Tibial artery (tissue), 4 donors: ENCODE data around the gene ZNF516.
A peak's percentile ranks its signal among the peaks of the same experiment; 100 is the strongest.

Experiments used
- DNase-seq, 2 donors: peaks; one replicate each; pipeline ENCODE4 v3.0.0-alpha.2; 2019
- H3K27ac ChIP-seq, 2 donors: fragments of 200-600 bp; sonication (generic) in 1 of 2; 1 replicate in 1 of 2; 2 replicates in 1 of 2; pipeline ENCODE4 v1.5.1; 2018 to 2019; ENCODE audit warnings: mild to moderate bottlenecking in 1 of 2
- H3K27me3 ChIP-seq, 2 donors: fragments of 200-600 bp; sonication (generic) in 1 of 2; one replicate each; pipeline versions ENCODE4 v1.5.1 to v1.6.0; 2016 to 2019
- H3K36me3 ChIP-seq, 3 donors: fragments of 200-600 bp; sonication (generic) in 2 of 3; one replicate each; pipeline ENCODE4 v1.5.1; 2016 to 2019; ENCODE audit warnings: mild to moderate bottlenecking in 2 of 3
- H3K4me1 ChIP-seq, 4 donors: fragments of 200-600 bp; sonication (generic) in 2 of 4; 1 replicate in 3 of 4; 2 replicates in 1 of 4; pipeline ENCODE4 v1.5.1; 2016 to 2019
- H3K4me3 ChIP-seq, 2 donors: fragments of 200-600 bp; sonication (generic) in 1 of 2; 1 replicate in 1 of 2; 2 replicates in 1 of 2; pipeline ENCODE4 v1.5.1; 2018 to 2019; ENCODE audit warnings: mild to moderate bottlenecking in 2 of 2
- H3K9me3 ChIP-seq, 3 donors: fragments of 200-600 bp; sonication (generic) in 1 of 3; one replicate each; pipeline ENCODE4 v1.5.1; 2016 to 2019
- intact Hi-C: fragments of 100-400 bp; cut with DNase I; formaldehyde crosslinking; loops from one replicate; pipeline ENCODE4 v1.15.0; 2023; ENCODE audit warnings: low total_unique reads
- TF ChIP-seq, protein P1 (sequence below), 2 experiments: fragments of 200-600 bp in 1 of 2; fragments of 450-650 bp in 1 of 2; IDR thresholded peaks; one replicate each; pipeline ENCODE4 v1.5.1; 2017 to 2019; ENCODE audit warnings: antibody characterized with exemption in 2 of 2, mild to moderate bottlenecking in 1 of 2, moderate library complexity in 1 of 2

ZNF516 gene

DNA sequence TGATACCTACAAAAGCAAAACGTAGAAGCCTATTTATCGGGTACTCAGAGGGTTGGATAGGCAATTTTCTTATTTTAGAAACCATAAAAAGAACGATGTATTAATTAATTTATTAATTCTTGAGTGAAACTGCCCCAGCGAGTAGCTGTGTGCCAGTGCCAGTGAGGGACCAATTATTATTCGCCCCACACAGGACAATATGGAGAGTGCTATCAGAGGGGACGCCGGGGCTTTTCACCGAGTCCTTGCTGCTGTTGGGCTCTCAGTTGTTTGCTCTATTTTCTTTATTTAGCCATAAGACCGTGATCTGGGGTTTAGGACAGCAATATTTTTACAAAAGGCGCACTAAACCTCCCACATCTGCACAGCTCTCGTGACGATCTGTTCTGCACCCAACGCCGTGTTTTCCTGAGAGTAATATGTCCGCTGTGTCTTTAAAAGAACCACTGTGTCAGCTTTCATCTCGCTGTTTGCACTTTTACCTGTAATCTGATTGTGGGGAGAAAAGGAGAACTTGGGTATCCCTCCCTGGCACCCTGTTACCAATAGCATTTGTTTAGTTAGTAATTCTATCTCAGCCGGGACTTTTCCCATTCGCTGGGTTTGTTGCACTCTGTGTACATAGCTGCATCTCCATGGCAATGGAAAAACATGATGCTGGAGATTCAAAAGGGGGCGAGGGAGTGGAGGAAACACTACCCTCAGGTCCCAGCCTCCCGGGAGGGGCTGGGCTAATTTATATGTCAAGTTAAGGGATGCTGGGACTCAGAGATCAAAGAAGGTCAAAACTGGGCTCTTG, 30.1 kb upstream of the ZNF516 start:
- DNase-seq, result no peak
- Histone ChIP-seq H3K27me3 (peaks cover 0 to 44% of the 10 kb centered on the region in 2 donors), H3K4me3 (peak overlapping the region; percentile 17 to 34), H3K4me1 (peaks cover 0 to 27% (median 8%) of the 10 kb centered on the region in 4 donors), H3K27ac (no peak overlapping the region), H3K9me3 (no peaks in the 10 kb centered on the region), H3K36me3 (no peaks in the 10 kb centered on the region)
- intact Hi-C loops, result no loop called here
- TF ChIP-seq, protein P1, sequence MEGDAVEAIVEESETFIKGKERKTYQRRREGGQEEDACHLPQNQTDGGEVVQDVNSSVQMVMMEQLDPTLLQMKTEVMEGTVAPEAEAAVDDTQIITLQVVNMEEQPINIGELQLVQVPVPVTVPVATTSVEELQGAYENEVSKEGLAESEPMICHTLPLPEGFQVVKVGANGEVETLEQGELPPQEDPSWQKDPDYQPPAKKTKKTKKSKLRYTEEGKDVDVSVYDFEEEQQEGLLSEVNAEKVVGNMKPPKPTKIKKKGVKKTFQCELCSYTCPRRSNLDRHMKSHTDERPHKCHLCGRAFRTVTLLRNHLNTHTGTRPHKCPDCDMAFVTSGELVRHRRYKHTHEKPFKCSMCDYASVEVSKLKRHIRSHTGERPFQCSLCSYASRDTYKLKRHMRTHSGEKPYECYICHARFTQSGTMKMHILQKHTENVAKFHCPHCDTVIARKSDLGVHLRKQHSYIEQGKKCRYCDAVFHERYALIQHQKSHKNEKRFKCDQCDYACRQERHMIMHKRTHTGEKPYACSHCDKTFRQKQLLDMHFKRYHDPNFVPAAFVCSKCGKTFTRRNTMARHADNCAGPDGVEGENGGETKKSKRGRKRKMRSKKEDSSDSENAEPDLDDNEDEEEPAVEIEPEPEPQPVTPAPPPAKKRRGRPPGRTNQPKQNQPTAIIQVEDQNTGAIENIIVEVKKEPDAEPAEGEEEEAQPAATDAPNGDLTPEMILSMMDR (IDR thresholded peaks at IDR 0.05), result no peak

DNA sequence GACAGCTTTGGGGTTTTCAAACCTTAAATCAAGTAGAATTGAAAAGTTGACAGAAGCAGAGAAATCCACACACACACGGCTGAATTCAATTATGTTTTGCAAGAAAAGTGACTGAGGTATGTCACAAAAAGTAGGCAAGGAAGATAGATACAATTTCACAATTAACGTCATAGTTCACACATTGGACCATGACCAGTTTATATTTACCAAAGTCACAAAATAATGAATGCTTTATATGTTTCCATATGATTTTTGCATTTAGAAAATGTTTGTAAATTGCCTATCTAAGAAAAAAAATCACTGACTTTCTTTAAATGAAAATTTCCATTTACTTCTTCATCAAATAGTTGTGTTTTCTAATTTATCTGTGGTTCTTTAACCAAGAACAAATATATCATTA, 29.4 kb upstream of the ZNF516 start:
- peaks cover 0 to 27% (median 8%) of the 10 kb centered on the region in 4 donors for H3K4me1 ChIP-seq
- peaks cover 0 to 44% of the 10 kb centered on the region in 2 donors for H3K27me3 ChIP-seq
- H3K4me3 ChIP-seq, result no peak overlapping the region
- intact Hi-C loops, result no loop called here
- DNase-seq, result no peak
- H3K9me3 ChIP-seq, result no peaks in the 10 kb centered on the region
- TF ChIP-seq, protein P1 (IDR thresholded peaks at IDR 0.05), result no peak
- H3K36me3 ChIP-seq, result no peaks in the 10 kb centered on the region
- H3K27ac ChIP-seq, result no peak overlapping the region

DNA sequence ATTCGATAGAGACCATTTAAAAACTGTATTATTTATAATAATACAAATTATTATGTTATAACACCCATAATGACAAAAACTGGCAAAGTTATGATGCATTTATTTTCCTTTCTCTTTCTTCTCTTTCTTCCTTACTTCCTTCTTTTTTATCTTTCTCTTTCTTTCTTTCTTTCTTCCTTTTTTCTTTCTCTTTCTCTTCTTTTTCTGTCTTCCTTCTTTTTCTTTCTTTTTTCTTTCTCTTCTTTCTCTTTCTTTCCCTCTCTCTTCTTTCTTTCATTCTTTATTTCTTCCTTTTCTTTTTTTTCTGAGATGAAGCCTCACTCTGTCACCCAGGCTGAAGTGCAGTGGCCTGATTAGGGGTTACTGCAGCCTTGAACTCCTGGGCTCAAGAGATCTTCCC, 27.5 kb upstream of the ZNF516 start:
- TF ChIP-seq, protein P1 (IDR thresholded peaks at IDR 0.05), result no peak
- H3K4me1 ChIP-seq, result peaks cover 0 to 9% (median 2%) of the 10 kb centered on the region in 4 donors
- intact Hi-C loops, result no loop called here
- peaks cover 0 to 40% of the 10 kb centered on the region in 2 donors for H3K27me3 ChIP-seq
- no peaks in the 10 kb centered on the region for H3K36me3 ChIP-seq
- no peak for DNase-seq
- H3K27ac ChIP-seq, result no peak overlapping the region
- H3K9me3 ChIP-seq, result no peaks in the 10 kb centered on the region
- H3K4me3 ChIP-seq, result no peak overlapping the region

DNA sequence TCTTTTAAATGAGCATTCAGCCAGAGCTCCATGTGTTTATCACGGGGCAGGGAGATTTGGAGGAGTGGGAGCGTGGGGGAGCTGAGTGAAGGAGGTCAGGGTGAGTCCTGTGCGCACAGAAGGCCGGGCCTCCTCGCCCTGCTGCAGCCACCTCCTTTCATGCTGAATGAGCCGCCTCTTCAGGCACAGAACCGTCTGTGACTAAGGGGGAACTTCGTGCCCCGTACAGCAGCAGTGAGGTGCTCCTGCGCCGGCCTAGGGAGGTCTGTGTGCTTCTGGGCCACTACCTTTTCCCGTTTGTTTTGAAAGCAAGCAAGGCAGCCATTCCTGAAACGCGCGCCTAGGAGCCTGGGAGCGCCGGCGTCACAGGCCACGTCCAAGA, 27.1 kb upstream of the ZNF516 start:
- intact Hi-C loops, result no loop called here
- no peaks in the 10 kb centered on the region for H3K36me3 ChIP-seq
- no peak overlapping the region for H3K4me3 ChIP-seq
- no peaks in the 10 kb centered on the region for H3K9me3 ChIP-seq
- peaks cover 0 to 42% of the 10 kb centered on the region in 2 donors for H3K27me3 ChIP-seq
- TF ChIP-seq, protein P1 (IDR thresholded peaks at IDR 0.05), result no peak
- peaks cover 0 to 9% (median 2%) of the 10 kb centered on the region in 4 donors for H3K4me1 ChIP-seq
- H3K27ac ChIP-seq, result no peak overlapping the region
- no peak for DNase-seq

DNA sequence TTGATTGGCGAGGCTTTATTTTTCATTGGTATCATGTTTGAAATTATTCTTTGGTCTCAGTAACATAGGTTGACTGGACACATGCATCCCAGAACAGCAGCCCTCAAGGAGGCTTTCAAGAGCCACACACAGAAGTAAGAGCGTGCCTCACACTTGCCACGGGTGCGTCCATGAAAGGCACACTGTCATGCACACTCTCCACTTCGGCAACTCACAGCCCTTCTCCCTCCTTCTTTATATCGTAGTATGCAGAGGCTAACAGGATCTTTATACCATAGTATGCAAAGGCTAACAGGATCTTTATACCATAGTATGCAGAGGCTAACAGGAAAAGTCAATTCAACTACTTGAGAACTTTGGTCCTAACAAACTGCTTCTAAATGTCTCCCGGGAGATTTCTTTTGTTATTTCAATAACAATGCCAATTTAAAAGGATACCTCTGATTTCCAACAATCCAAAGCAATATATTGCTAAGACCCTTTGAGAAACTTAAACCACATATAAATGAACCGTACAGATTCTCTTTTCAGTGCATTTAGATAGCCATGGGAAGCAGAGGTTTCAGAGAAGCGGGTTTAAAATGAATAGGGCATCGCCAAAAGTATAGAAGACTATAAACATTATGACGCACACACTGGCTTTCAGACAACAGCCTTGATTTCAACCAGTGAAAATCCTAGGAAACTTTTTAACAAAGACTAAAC, 26.5 kb upstream of the ZNF516 start:
- H3K36me3 ChIP-seq, result no peaks in the 10 kb centered on the region
- DNase-seq, result no peak
- H3K9me3 ChIP-seq, result no peaks in the 10 kb centered on the region
- H3K27me3 ChIP-seq, result peaks cover 0 to 42% of the 10 kb centered on the region in 2 donors
- no peak overlapping the region for H3K4me3 ChIP-seq
- no peak overlapping the region for H3K27ac ChIP-seq
- intact Hi-C loops, result no loop called here
- H3K4me1 ChIP-seq, result peaks cover 0 to 9% (median 2%) of the 10 kb centered on the region in 4 donors
- TF ChIP-seq, protein P1 (IDR thresholded peaks at IDR 0.05), result no peak
